ENCODE results near the gene WWOX. TPM values are rescaled to one million over a fixed set of nuclear protein-coding genes. Genes with fewer than 3 reads are reported as not detected.

The WWOX gene
- total RNA-seq, 1 donor from 2014 or later = 12.6 TPM

- no peak for DNase-seq (ENCODE audit: low read depth)
Measured at GRCh38 chr16:78179666-78180065, 80.2 kb downstream of the WWOX start.

GRCh38 chr16:78180349-78180748 lies 80.9 kb downstream of the WWOX start:
- TF ChIP-seq CTCF (IDR thresholded peaks at IDR 0.05; ENCODE audit: insufficient read depth, low read length, severe bottlenecking) = no peak
- Histone ChIP-seq H3K36me3 (ENCODE audit: control insufficient read depth, insufficient read depth, low read length) (no peaks in the 10 kb centered on the region), H3K4me3 (ENCODE audit: low read depth, low read length) (no peak overlapping the region), H3K27me3 (ENCODE audit: control insufficient read depth, insufficient read depth, low read length) (no peaks in the 10 kb centered on the region)
- DNase-seq (ENCODE audit: low read depth) = no peak
- no peak for FAIRE-seq

More at GRCh38 chr16:78179666-78180065, 80.2 kb downstream of the WWOX start:
- Histone ChIP-seq H3K36me3 (ENCODE audit: control insufficient read depth, insufficient read depth, low read length) (no peaks in the 10 kb centered on the region), H3K4me3 (ENCODE audit: low read depth, low read length) (no peak overlapping the region), H3K27me3 (ENCODE audit: control insufficient read depth, insufficient read depth, low read length) (no peaks in the 10 kb centered on the region)
- FAIRE-seq = no peak
- no peak for TF ChIP-seq CTCF (IDR thresholded peaks at IDR 0.05; ENCODE audit: insufficient read depth, low read length, severe bottlenecking)

- no peak overlapping the region for H3K4me3 ChIP-seq (ENCODE audit: low read depth, low read length)
Measured at GRCh38 chr16:78183437-78184237, 84.2 kb downstream of the WWOX start.

GRCh38 chr16:78184238-78185183 lies 85.1 kb downstream of the WWOX start:
- no peak for FAIRE-seq
- peak; percentile 18 for DNase-seq (ENCODE audit: low read depth)
- no peaks in the 10 kb centered on the region for H3K36me3 ChIP-seq (ENCODE audit: control insufficient read depth, insufficient read depth, low read length)

More at GRCh38 chr16:78183437-78184237, 84.2 kb downstream of the WWOX start:
- no peaks in the 10 kb centered on the region for H3K36me3 ChIP-seq (ENCODE audit: control insufficient read depth, insufficient read depth, low read length)
- H3K27me3 ChIP-seq (ENCODE audit: control insufficient read depth, insufficient read depth, low read length) = no peaks in the 10 kb centered on the region
- DNase-seq (ENCODE audit: low read depth) = no peak
- TF ChIP-seq CTCF (IDR thresholded peaks at IDR 0.05; ENCODE audit: insufficient read depth, low read length, severe bottlenecking) = no peak
- no peak for FAIRE-seq

GRCh38 chr16:78189121-78189520 lies 89.7 kb downstream of the WWOX start:
- no peaks in the 10 kb centered on the region for H3K27me3 ChIP-seq (ENCODE audit: control insufficient read depth, insufficient read depth, low read length)
- DNase-seq (ENCODE audit: low read depth) (no peak), FAIRE-seq (peak; percentile 32)
- TF ChIP-seq CTCF (IDR thresholded peaks at IDR 0.05; ENCODE audit: insufficient read depth, low read length, severe bottlenecking) = no peak
- no peak overlapping the region for H3K4me3 ChIP-seq (ENCODE audit: low read depth, low read length)
- no peaks in the 10 kb centered on the region for H3K36me3 ChIP-seq (ENCODE audit: control insufficient read depth, insufficient read depth, low read length)

More at GRCh38 chr16:78184238-78185183, 85.1 kb downstream of the WWOX start:
- no peaks in the 10 kb centered on the region for H3K27me3 ChIP-seq (ENCODE audit: control insufficient read depth, insufficient read depth, low read length)
- no peak overlapping the region for H3K4me3 ChIP-seq (ENCODE audit: low read depth, low read length)
- TF ChIP-seq CTCF (IDR thresholded peaks at IDR 0.05; ENCODE audit: insufficient read depth, low read length, severe bottlenecking) = no peak

Measured in bronchial epithelial cell (primary cell).